Right ventricle myocardium inferior (tissue), 1 donor: ENCODE results near the gene RIMBP3B. TPM values are rescaled to one million over a fixed set of nuclear protein-coding genes. Genes with fewer than 3 reads are reported as not detected.
"Not testable (repeated sequence)": the region's sequence is repeated elsewhere in the genome, so short reads cannot be mapped to it uniquely, and the experiment has no call there.

Experiments used
- ATAC-seq: fragments of 200-7000 bp; cut with Tn5 transposase; one replicate; pipeline ENCODE4 v1.9.1; 2020; ENCODE audit warnings: mild to moderate bottlenecking, moderate library complexity
- DNase-seq: peaks from one replicate; pipeline ENCODE4 v3.0.0; 2021; ENCODE audit errors: missing footprints
- intact Hi-C: fragments of 100-400 bp; cut with DNase I; formaldehyde crosslinking; loops from one replicate; pipeline ENCODE4 v1.11.0; 2022
- long read RNA-seq: library from polyadenylated mRNA; unstranded; transcript quantifications from one replicate; pipeline ENCODE4 v2.0.0, GENCODE V29; 2021
- total RNA-seq: library from RNA; stranded (reverse); fragmentation: NEBNext Ultra II Directional; extraction: Animal tissue kit (Norgen Biotek cat#: 25700); gene quantifications from one replicate; pipeline ENCODE4 v1.2.1, GENCODE V29; 2021
- donor health status: DM: no; HTN: yes; CAD: no; lungs with severe emphysema.

The RIMBP3B gene, protein sequence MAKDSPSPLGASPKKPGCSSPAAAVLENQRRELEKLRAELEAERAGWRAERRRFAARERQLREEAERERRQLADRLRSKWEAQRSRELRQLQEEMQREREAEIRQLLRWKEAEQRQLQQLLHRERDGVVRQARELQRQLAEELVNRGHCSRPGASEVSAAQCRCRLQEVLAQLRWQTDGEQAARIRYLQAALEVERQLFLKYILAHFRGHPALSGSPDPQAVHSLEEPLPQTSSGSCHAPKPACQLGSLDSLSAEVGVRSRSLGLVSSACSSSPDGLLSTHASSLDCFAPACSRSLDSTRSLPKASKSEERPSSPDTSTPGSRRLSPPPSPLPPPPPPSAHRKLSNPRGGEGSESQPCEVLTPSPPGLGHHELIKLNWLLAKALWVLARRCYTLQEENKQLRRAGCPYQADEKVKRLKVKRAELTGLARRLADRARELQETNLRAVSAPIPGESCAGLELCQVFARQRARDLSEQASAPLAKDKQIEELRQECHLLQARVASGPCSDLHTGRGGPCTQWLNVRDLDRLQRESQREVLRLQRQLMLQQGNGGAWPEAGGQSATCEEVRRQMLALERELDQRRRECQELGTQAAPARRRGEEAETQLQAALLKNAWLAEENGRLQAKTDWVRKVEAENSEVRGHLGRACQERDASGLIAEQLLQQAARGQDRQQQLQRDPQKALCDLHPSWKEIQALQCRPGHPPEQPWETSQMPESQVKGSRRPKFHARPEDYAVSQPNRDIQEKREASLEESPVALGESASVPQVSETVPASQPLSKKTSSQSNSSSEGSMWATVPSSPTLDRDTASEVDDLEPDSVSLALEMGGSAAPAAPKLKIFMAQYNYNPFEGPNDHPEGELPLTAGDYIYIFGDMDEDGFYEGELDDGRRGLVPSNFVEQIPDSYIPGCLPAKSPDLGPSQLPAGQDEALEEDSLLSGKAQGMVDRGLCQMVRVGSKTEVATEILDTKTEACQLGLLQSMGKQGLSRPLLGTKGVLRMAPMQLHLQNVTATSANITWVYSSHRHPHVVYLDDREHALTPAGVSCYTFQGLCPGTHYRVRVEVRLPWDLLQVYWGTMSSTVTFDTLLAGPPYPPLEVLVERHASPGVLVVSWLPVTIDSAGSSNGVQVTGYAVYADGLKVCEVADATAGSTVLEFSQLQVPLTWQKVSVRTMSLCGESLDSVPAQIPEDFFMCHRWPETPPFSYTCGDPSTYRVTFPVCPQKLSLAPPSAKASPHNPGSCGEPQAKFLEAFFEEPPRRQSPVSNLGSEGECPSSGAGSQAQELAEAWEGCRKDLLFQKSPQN (N-terminal part only)
- total RNA-seq: 0.08 TPM
- long read RNA-seq: 0 reads

DNA sequence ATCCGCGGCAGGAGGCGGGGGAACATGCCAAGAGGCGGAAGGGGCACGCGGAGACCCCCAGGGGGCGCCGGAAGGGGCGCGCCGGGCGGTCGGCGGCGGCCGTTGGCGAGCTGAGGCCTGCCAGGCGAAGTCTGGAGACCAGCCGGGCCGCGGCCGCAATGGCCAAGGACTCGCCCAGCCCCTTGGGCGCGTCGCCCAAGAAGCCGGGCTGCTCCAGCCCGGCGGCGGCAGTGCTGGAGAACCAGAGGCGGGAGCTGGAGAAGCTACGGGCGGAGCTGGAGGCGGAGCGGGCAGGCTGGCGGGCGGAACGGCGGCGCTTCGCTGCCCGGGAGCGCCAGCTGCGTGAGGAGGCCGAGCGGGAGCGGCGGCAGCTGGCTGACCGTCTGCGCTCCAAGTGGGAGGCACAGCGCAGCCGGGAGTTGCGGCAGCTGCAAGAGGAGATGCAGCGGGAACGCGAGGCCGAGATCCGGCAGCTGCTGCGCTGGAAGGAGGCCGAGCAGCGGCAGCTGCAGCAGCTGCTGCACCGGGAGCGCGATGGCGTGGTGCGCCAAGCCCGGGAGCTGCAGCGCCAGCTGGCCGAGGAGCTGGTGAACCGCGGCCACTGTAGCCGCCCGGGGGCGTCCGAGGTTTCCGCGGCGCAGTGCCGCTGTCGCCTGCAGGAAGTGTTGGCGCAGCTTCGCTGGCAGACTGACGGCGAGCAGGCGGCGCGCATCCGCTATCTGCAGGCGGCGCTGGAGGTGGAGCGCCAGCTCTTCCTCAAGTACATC, at the start of gene RIMBP3B:
Gene RIMBP3B (plus strand): TSS at position 51 of the 767 bp plus-strand sequence. CDS start 108 bp downstream, at position 159.
- ATAC-seq: peak; percentile 89
- intact Hi-C loops, DNase-seq: not testable (repeated sequence)

DNA sequence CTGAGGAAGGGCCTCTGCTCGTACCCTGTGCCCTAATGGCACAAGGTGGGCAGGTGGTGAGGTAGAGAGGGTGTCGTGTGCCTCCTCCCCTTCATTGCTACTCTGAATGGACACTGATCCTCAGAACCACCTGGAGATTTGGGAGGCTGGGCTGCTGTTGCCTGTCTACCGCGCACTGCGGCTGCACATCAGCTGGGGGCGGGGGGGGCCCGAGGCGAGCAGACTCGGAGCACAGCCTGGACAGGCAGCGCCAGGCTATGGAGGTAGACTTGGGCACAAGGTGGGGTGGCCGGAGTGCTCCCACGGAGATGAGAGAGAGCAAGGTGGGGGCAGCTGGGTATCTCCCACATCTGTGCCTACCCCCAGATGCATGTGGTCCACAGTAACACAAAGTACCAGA, 26.0 kb upstream of the RIMBP3B start:
- ATAC-seq, DNase-seq, intact Hi-C loops: not testable (repeated sequence)

DNA sequence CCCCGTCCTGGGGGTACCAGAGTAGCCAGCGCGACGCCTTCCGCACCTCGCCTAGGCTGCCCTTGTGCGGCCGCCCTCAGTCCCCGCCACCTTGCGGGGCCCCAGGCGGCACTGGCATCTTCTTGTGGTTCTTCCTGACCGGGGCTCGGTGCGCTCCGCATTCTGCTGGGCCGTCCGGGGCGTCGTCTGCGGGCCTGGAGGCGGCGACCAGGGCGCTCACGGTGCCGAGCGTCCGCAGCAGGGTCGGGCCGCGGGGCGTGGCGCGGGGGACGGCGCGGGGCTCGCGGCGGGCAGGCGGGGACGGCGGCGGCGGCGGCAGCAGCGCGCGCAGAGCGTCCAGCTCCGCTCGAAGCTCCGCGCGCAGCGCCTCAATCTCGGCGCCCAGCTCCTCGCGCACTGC, 23.0 kb upstream of the RIMBP3B start:
- DNase-seq, intact Hi-C loops, ATAC-seq: not testable (repeated sequence)

DNA sequence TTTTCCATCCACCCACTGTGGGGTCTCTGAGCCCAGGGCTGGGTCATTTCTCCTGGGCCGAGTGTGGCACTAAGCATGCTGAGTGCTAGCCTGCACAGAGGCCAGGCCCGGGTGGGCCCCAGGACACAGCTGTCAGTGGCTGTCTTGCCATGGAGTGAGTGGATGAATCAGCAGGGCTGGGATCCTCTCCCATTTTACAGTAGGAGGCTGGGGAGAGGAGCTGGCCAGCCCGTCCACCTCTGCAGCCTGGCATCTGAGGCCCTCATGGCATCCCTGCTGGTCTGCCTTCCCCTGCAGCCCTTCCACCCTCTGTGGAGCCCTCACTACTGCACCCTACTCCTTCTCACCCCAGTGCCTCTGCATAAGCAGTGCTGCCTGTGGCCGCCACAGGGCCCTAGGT, 21.1 kb upstream of the RIMBP3B start:
- intact Hi-C loops, DNase-seq, ATAC-seq: not testable (repeated sequence)

DNA sequence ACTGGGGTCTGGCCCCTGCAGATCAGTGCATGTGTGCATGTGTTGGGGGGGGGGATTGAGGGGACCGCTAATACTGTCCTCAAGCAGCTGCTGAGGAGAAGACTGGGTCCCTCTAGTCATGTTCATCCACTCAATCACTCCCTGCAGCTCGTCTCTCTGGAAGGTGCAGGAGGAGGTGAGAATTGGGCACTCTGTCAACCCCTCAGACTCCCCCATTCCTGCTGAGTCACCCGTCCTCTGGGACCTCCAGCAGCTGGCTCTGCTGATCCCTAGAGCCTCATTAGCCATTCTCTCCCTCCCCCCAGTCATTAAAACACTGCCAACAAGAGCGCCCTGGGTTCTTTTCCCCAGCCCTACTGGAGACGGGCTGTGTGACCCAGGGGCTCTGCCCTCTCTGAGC, 20.5 kb upstream of the RIMBP3B start:
- intact Hi-C loops, DNase-seq, ATAC-seq: not testable (repeated sequence)

DNA sequence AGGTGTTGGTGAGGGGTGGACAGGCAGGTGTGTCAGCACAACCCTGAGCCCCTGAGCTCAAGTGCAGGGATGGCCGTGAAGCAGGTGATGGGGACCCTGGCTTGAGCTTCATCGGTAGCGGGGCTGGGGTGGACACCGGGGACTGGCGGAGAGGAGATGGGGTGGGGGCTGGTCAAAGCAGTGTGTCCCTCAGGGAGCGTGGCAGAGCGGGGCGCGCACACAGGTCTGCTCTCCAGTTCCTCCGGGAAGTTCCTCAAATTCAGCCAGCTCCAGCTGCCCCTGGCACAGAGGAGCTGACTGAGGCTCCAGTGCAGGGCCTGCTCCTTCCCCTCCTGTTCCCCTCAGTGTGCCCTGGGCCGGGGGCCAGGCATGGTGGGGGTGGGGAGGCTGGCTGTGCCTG, 19.7 kb upstream of the RIMBP3B start:
- intact Hi-C loops, ATAC-seq, DNase-seq: not testable (repeated sequence)

DNA sequence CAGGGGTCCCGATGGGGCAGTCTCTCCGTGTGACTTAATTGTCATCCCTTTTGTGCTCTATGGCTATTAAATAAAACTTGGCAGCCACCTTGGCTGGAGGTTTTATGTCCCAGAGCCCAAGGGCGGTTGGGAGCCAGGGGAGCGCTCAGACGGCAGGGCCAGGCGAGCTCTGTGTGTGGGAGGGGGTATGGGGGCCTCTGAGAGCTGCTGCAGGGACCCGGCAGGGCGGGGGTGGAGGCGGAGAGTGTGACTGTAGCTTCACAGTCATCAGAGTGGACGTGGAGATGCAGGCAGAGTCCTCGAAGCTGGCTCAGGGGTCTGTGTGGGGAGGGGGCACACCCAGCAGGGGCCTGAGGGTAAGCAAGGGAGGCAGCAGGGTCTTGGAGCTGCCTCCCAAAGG, 19.2 kb upstream of the RIMBP3B start:
- DNase-seq, ATAC-seq, intact Hi-C loops: not testable (repeated sequence)

DNA sequence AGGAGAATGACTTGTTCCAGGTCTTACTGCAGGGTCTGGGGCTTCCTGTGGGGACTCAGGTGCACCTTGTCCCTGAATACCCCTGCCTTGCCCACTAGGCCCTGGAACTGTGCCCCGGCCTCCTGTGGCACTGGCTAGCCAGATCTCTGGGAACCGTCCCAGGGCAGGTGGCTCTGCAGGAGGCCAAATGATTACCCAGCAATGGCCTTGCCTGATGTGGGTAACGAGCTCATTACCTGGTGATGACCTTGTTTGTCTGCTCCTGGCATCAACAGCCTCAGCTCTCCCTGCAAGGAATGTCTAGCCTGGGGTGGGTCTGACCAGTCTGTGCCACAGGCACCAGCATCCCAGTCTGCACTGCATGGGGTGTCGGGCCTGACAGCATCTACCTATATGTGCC, 18.2 kb upstream of the RIMBP3B start:
- intact Hi-C loops, DNase-seq, ATAC-seq: not testable (repeated sequence)

DNA sequence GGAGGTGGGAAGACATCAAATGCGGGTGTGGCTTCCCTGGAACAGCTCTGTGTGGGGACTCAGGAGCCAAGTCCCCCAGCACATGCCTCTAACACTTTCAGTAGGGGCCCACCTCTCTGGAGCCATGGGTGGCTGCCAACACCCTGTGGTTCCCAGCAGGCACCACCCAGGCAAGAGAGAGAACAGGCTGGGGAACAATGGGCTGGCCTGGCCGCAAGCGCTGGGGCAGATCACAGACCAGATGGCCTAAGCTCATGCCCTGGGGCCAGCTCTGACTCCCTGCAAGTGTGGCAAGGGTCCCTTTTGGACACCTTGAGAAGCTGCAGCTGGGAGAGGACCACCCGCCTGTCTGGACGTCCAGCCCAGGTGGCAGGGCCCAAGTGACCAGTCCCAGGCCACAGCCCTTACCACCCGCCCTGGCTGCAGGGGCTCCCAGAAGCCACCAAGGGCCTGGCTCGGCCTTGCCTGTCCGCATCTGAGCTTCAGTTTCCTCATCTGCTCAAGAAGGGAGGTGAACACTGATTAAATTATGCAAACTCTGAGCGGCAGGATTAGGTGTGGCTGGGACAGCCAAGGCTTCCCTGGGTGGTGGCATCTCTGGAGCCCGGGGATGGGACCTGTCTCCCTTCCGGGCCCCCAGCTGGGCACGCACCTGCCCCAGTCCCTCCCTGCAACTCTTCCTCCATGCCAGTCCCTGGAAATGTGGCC, 14.8 kb upstream of the RIMBP3B start:
- ATAC-seq, DNase-seq, intact Hi-C loops: not testable (repeated sequence)

DNA sequence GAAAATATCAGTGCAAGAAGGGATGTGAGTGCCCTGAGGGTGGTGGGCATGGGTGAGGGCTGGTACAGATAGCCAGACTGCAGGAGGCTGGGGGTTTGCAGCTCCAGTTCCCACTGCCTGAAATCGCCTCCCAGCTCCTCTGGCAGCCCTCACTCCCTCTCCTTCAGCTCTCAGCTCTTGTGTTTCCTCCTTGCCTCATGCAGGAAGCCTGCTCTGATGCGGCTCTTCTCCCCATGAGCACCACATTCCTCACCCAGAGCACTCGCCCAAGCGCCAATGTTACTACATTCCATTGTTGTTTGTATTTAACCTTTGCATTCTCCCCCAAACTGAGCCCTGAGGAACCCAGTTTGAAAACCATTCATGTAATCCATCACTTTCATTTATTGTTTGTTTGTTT, 7.7 kb upstream of the RIMBP3B start:
- DNase-seq, intact Hi-C loops, ATAC-seq: not testable (repeated sequence)

DNA sequence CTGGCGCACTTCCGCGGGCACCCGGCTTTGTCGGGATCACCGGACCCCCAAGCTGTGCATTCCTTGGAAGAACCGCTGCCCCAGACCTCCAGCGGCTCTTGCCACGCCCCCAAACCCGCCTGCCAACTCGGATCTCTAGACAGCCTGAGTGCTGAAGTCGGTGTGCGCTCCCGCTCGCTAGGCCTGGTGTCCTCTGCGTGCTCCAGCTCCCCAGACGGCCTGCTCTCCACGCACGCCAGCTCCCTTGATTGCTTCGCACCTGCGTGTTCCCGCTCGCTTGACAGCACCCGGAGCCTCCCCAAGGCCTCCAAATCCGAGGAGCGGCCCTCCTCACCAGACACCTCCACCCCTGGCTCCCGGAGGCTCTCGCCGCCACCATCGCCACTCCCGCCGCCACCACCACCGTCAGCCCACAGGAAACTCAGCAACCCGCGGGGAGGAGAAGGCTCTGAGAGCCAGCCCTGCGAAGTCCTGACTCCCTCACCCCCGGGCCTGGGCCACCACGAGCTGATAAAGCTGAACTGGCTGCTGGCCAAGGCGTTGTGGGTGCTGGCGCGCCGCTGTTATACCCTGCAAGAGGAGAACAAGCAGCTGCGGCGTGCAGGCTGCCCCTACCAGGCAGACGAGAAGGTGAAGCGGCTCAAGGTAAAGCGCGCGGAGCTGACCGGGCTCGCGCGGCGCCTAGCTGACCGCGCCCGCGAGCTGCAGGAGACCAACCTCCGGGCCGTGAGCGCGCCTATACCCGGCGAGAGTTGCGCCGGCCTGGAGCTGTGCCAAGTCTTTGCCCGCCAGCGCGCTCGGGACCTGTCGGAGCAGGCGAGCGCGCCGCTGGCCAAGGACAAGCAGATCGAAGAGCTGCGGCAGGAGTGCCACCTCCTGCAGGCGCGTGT, 1.2 kb downstream of the RIMBP3B start:
- intact Hi-C loops, DNase-seq: not testable (repeated sequence)
- ATAC-seq: peak; percentile 60

DNA sequence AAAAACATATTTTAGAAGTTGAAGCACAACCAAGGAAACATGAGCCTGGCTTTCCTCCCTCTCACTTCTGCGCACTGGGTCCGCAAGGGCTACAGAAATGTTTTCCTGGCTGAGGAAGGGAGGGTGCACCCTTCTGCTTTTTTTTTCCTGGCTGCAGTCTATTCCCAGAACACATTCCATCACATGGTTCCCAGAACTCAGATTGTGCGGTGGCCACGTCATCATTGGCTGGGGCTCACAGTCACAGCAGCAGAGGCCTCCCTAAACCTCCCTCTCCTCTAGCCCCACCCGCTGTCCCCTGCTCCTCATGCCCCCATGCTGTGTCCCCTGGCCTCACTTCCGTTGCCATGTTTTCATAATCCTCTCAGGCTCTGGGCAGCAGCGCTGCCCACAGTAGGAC, 5.9 kb downstream of the RIMBP3B start:
- ATAC-seq: peak; percentile 69
- intact Hi-C loops, DNase-seq: not testable (repeated sequence)

DNA sequence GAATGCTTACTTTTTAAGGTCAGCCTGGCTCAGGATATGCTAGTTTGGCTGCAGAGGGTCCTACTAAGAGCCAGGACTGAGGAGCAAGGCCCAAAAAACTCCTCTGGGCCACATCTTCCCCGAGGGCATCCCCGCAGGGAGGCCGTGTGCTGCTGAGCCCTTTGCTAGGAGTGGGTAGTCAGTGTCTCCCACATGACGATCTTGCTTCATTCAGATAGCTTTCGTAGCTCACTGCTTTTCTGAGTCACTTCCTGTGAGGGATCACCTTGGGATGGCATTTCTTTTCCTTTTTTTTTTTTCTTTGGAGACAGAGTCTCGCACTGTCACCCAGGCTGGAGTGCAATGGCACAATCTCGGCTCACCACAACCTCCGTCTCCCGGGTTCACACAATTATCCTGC, 6.5 kb downstream of the RIMBP3B start:
- DNase-seq, ATAC-seq, intact Hi-C loops: not testable (repeated sequence)

DNA sequence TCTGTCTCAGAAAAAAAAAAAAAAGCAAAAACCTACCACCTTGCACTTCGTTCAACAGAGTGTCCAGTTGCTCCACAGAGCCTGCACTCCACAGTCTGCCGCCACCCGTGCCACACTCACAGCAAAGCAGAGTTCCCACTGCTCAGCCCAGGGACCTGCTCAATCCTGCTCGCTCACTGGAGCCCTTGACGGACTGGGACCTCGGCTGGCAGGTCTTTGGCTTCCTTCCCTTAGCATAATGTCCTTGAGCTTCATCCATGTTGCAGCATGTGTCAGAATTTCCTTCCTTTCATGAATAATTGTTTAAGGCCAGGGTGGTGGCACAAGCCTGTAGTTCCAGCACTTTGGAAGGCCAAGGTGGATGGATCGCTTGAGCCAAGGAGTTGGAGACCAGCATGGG, 11.1 kb downstream of the RIMBP3B start:
- intact Hi-C loops, DNase-seq, ATAC-seq: not testable (repeated sequence)

DNA sequence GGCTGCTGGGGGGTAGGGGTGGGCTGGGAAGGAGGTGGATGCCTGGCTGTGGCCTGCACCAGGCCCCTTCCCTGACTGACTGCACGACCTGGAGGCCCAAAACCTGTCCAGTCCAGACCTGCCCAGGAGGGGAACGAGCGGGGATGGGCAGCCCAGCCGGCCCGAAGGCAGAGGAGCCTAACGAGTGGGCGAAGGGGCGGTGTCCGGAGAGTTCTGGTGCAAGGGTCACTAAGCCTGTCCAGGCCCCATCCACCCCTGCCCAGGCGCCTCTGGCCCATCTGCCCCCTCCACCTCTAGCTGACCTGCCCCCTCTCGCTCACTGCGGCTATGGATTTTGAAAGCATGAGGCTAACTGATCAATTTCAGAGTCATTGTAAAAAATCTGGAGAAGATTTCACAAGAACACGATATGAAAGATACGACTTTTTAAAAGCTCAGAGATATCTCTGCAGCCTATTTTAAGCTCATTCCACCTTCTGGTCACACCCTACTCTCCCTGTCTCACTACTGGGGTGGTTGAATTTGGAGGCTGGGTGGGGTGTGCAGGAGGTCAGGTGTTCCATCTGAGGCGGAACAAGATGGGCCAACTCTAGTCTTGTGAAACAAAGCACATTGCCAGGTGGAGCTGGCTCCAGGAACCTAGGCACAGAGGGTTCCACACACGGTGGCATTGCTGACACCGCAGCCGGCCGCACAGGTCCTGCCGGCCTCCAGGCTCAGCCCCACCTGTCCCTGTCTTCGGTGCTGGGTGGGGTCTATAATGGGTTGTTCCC, 17.8 kb downstream of the RIMBP3B start:
- ATAC-seq, intact Hi-C loops, DNase-seq: not testable (repeated sequence)
